ENCODE measurements around the gene IL4I1. TPM values are rescaled to one million over a fixed set of nuclear protein-coding genes. Genes with fewer than 3 reads are reported as not detected.

The IL4I1 gene
- total RNA-seq, 1 experiment from 2014 or later = 0.71 TPM

GRCh38 chr19:49927526-49928264 lies 31.0 kb upstream of the IL4I1 start:
- peaks cover 14 to 40% of the 10 kb centered on the region in 2 experiments for H3K36me3 ChIP-seq (ENCODE audit: control insufficient read depth in 1 of 2, insufficient read depth in 2 of 2, low read length in 2 of 2)

More at GRCh38 chr19:49927526-49928264, 31.0 kb upstream of the IL4I1 start:
- Histone ChIP-seq H3K4me2 (ENCODE audit: low read length) (peak overlapping the region; percentile 100), H3K27me3 (ENCODE audit: insufficient read depth, low read length) (no peaks in the 10 kb centered on the region), H3K9ac (ENCODE audit: low read length) (peak overlapping the region; percentile 82), H3K9me2 (ENCODE audit: insufficient read depth) (no peaks in the 10 kb centered on the region), H3K79me2 (ENCODE audit: insufficient read depth, low read length) (peaks cover 73% of the 10 kb centered on the region), H3K27ac (ENCODE audit: low read depth, low read length) (peak overlapping the region; percentile 99), H3K4me3 (replicated peaks in 1 of 2; ENCODE audit: low read depth in 1 of 2, low read length in 2 of 2) (peak overlapping the region; percentile 58 to 97), H3K4me1 (ENCODE audit: control insufficient read depth in 1 of 2, insufficient read depth in 2 of 2, low read length in 2 of 2) (peaks cover 11 to 29% of the 10 kb centered on the region in 2 experiments; a peak in 3 of 4 replicates), H4K20me1 (ENCODE audit: insufficient read depth) (no peaks in the 10 kb centered on the region), H3K9me3 (ENCODE audit: control insufficient read depth in 1 of 2, insufficient read depth in 1 of 2, low read depth in 1 of 2, low read length in 2 of 2) (no peaks in the 10 kb centered on the region), H2AFZ (ENCODE audit: low read depth, low read length, poor library complexity, severe bottlenecking) (no peak overlapping the region)
- ChIA-PET RAD21 (ENCODE audit: low non-redundant PET in 1 of 2, low total read pairs in 2 of 2, uncharacterized antibody in 2 of 2, unreplicated experiment in 2 of 2) (no interaction called here), POLR2A (interaction anchor here (0.6 to 1.7 kb wide), 3 partner anchors 21 to 58 kb away, joined by 3 to 5 read pairs (median 4); partner anchors contain the start of gene AKT1S1), CTCF (no interaction called here)
- no peak for TF ChIP-seq ZFX (IDR thresholded peaks at IDR 0.05)
- no peak for TF ChIP-seq CBX3 (IDR thresholded peaks at IDR 0.05; ENCODE audit: low read depth)
- no peak for TF ChIP-seq REST (IDR thresholded peaks at IDR 0.05; ENCODE audit: low read depth)
- TF ChIP-seq POLR2A (IDR thresholded peaks at IDR 0.05; ENCODE audit: borderline replicate concordance, extremely low read depth, insufficient read depth, insufficient read length) = no peak
- TF ChIP-seq ATF3 (IDR thresholded peaks at IDR 0.05) = no peak
- TF ChIP-seq CTCF (IDR thresholded peaks at IDR 0.05 in 2 of 3, conservative IDR thresholded peaks at IDR 0.05 in 1 of 3; ENCODE audit: borderline replicate concordance in 1 of 3, insufficient read depth in 1 of 3, low read depth in 2 of 3, low read length in 2 of 3) = no peak
- TF ChIP-seq SP1 (IDR thresholded peaks at IDR 0.05; ENCODE audit: low read depth) = no peak
- TF ChIP-seq MAX (IDR thresholded peaks at IDR 0.05) = no peak
- no peak for TF ChIP-seq EZH2 (IDR thresholded peaks at IDR 0.05)
- no peak for TF ChIP-seq EZH2phosphoT487 (IDR thresholded peaks at IDR 0.05; ENCODE audit: borderline replicate concordance)
- no peak for TF ChIP-seq POLR2AphosphoS5 (IDR thresholded peaks at IDR 0.05; ENCODE audit: low read depth, low read length)
- intact Hi-C loops (cut with micrococcal nuclease) = no loop called here
- no TSS peak for BruUV-seq (replicated peaks)
- no peak for ATAC-seq
- no peak for DNase-seq (ENCODE audit: low read depth, low spot score)
